CD14-positive monocyte (primary cell): ENCODE measurements around the gene LDLRAD4. TPM values are rescaled to one million over a fixed set of nuclear protein-coding genes. Genes with fewer than 3 reads are reported as not detected.

Experiments
- DNase-seq, 3 donors: peaks; one replicate each; pipeline ENCODE4 v3.0.0-alpha.2; 2011 to 2022
- H2AFZ ChIP-seq: 2 replicates; pipeline ENCODE4 v1.6.0; 2012; ENCODE audit warnings: mild to moderate bottlenecking, low read depth, low read length, inconsistent platforms; ENCODE audit not compliant: insufficient read depth, poor library complexity, severe bottlenecking
- H3K27ac ChIP-seq, 2 donors: 1 replicate in 1 of 2; 2 replicates in 1 of 2; pipeline ENCODE4 v1.5.1; 2012 to 2013; ENCODE audit warnings: low read length in 2 of 2, control low read depth in 1 of 2, inconsistent platforms in 1 of 2, low read depth in 1 of 2, mild to moderate bottlenecking in 1 of 2
- H3K27me3 ChIP-seq, 2 donors: one replicate each; pipeline versions ENCODE4 v1.6.0 to v1.6.1; 2011 to 2013; ENCODE audit warnings: low read length in 2 of 2; ENCODE audit not compliant: control insufficient read depth in 2 of 2, insufficient read depth in 2 of 2
- H3K36me3 ChIP-seq, 2 donors: replicated peaks in 1 of 2; 1 replicate in 1 of 2; 2 replicates in 1 of 2; pipeline versions ENCODE4 v1.5.1 to v1.6.1; 2012 to 2013; ENCODE audit warnings: low read length in 2 of 2, control low read depth in 1 of 2, inconsistent platforms in 1 of 2, mild to moderate bottlenecking in 1 of 2; ENCODE audit not compliant: insufficient read depth in 2 of 2, control insufficient read depth in 1 of 2
- H3K4me1 ChIP-seq, 2 donors: 1 replicate in 1 of 2; 2 replicates in 1 of 2; pipeline versions ENCODE4 v1.5.1 to v1.6.1; 2012 to 2013; ENCODE audit warnings: low read length in 2 of 2, control low read depth in 1 of 2, inconsistent platforms in 1 of 2, mild to moderate bottlenecking in 1 of 2, moderate library complexity in 1 of 2; ENCODE audit not compliant: insufficient read depth in 2 of 2, control insufficient read depth in 1 of 2
- H3K4me2 ChIP-seq: replicated peaks from 2 replicates; pipeline ENCODE3; 2012; ENCODE audit warnings: low read length, moderate library complexity, mild to moderate bottlenecking; ENCODE audit not compliant: poor library complexity, severe bottlenecking; ENCODE audit errors: extremely low read depth
- H3K4me3 ChIP-seq, 3 experiments: fragments of 200-600 bp in 1 of 3; sonication (generic) in 1 of 3; replicated peaks in 1 of 3; 1 replicate in 2 of 3; 2 replicates in 1 of 3; pipeline ENCODE4 v1.5.1; 2011 to 2013; ENCODE audit warnings: low read length in 3 of 3, mild to moderate bottlenecking in 3 of 3, control low read depth in 2 of 3, low read depth in 2 of 3, inconsistent platforms in 1 of 3, moderate library complexity in 1 of 3
- H3K79me2 ChIP-seq: 2 replicates; pipeline ENCODE4 v1.6.0; 2012; ENCODE audit warnings: mild to moderate bottlenecking, control low read depth, inconsistent platforms, low read length, moderate library complexity; ENCODE audit not compliant: insufficient read depth
- H3K9ac ChIP-seq: 2 replicates; pipeline ENCODE4 v1.6.0; 2017; ENCODE audit warnings: low read length, mild to moderate bottlenecking; ENCODE audit not compliant: insufficient read depth, poor library complexity, severe bottlenecking
- H3K9me3 ChIP-seq, 2 donors: replicated peaks in 1 of 2; 1 replicate in 1 of 2; 2 replicates in 1 of 2; pipeline versions ENCODE4 v1.5.1 to v1.6.1; 2012 to 2013; ENCODE audit warnings: low read length in 2 of 2, control low read depth in 1 of 2; ENCODE audit not compliant: control insufficient read depth in 1 of 2, insufficient read depth in 1 of 2
- H4K20me1 ChIP-seq: 2 replicates; pipeline ENCODE4 v1.6.0; 2012; ENCODE audit warnings: mild to moderate bottlenecking, low read length, control low read depth, moderate library complexity; ENCODE audit not compliant: insufficient read depth
- H3K27ac Mint-ChIP-seq, 7 donors: one replicate each; pipeline ENCODE4 v1.8.0; 2020; ENCODE audit warnings: mild to moderate bottlenecking in 7 of 7, mixed read lengths in 7 of 7, moderate library complexity in 6 of 7, inconsistent platforms in 2 of 7
- H3K27me3 Mint-ChIP-seq, 3 donors: one replicate each; pipeline ENCODE4 v1.8.0; 2021 to 2022; ENCODE audit warnings: low read depth in 3 of 3, mild to moderate bottlenecking in 3 of 3, mixed read lengths in 3 of 3, moderate library complexity in 3 of 3, inconsistent platforms in 1 of 3
- H3K36me3 Mint-ChIP-seq, 2 donors: one replicate each; pipeline ENCODE4 v1.8.0; 2020; ENCODE audit warnings: mixed read lengths in 2 of 2, inconsistent platforms in 1 of 2, mild to moderate bottlenecking in 1 of 2
- H3K4me1 Mint-ChIP-seq: one replicate; pipeline ENCODE4 v1.8.0; 2020; ENCODE audit warnings: mild to moderate bottlenecking, mixed read lengths
- H3K4me3 Mint-ChIP-seq, 2 donors: one replicate each; pipeline ENCODE4 v1.8.0; 2020; ENCODE audit warnings: mild to moderate bottlenecking in 2 of 2, mixed read lengths in 2 of 2, moderate library complexity in 1 of 2
- H3K9me3 Mint-ChIP-seq, 7 donors: one replicate each; pipeline ENCODE4 v1.8.0; 2020 to 2022; ENCODE audit warnings: mixed read lengths in 7 of 7, mild to moderate bottlenecking in 6 of 7, moderate library complexity in 6 of 7, inconsistent platforms in 2 of 7
- CTCF ChIP-seq: fragments of 200-600 bp; IDR thresholded peaks from one replicate; pipeline ENCODE4 v1.8.0; 2022; ENCODE audit warnings: antibody characterized with exemption, mild to moderate bottlenecking
- WGBS: methylation state at CpG from one replicate; pipeline ENCODE4 v1.1.5; 2013; ENCODE audit warnings: missing lambda C conversion rate; ENCODE audit not compliant: insufficient coverage; 5-methylcytosine and 5-hydroxymethylcytosine counted together
- intact Hi-C, 2 donors: fragments of 100-400 bp; cut with micrococcal nuclease; formaldehyde crosslinking; loops; one replicate each; pipeline versions ENCODE4 v1.15.0 to v1.15.1; 2023
- polyA plus RNA-seq, 3 donors: library from polyadenylated mRNA; depleted of rRNA in 1 of 3; unstranded in 2 of 3; stranded (reverse) in 1 of 3; fragments of 300-500 nt in 2 of 3; fragments of >200 nt in 1 of 3; fragmentation: Illumina TruSeq in 2 of 3; gene quantifications; 1 replicate in 2 of 3; 2 replicates in 1 of 3; pipeline ENCODE4 v1.2.3, GENCODE V29; 2012 to 2021

Gene LDLRAD4
- polyA plus RNA-seq, 3 donors, result 13.5 to 15.4 (median 13.8) TPM

- Histone ChIP-seq H3K27me3 (no peaks in the 10 kb centered on the region), H3K4me1 (no peaks in the 10 kb centered on the region), H2AFZ (no peak overlapping the region), H3K36me3 (no peaks in the 10 kb centered on the region), H3K9ac (no peak overlapping the region), H4K20me1 (no peaks in the 10 kb centered on the region), H3K27ac (no peak overlapping the region), H3K9me3 (peaks cover 18 to 23% of the 10 kb centered on the region in 2 donors), H3K4me2 (no peak overlapping the region), H3K79me2 (no peaks in the 10 kb centered on the region), H3K4me3 (no peak overlapping the region)
- Mint-ChIP-seq H3K27ac (no peak overlapping the region), H3K4me1 (no peaks in the 10 kb centered on the region), H3K9me3 (peaks cover 17 to 33% (median 29%) of the 10 kb centered on the region in 7 donors), H3K36me3 (peaks cover 0 to 3% of the 10 kb centered on the region in 2 donors), H3K4me3 (no peak overlapping the region), H3K27me3 (peaks cover 1 to 9% (median 1%) of the 10 kb centered on the region in 3 donors)
- TF ChIP-seq CTCF, result no peak
- 71% methylated on average over 1 of the region's 3 CpGs for WGBS
- intact Hi-C loops, result no loop called here
- DNase-seq, result no peak
Measured at GRCh38 chr18:13201292-13201691, 17.3 kb upstream of the LDLRAD4 start.

- TF ChIP-seq CTCF, result no peak
- H3K4me2 ChIP-seq, result no peak overlapping the region
- WGBS, result 96% methylated on average over 8 of the region's 8 CpGs
- no peaks in the 10 kb centered on the region for H3K4me1 ChIP-seq
- peaks cover 17 to 33% (median 29%) of the 10 kb centered on the region in 7 donors for H3K9me3 Mint-ChIP-seq
- H3K27ac ChIP-seq, result no peak overlapping the region
- H3K4me3 ChIP-seq, result no peak overlapping the region
- no peak overlapping the region for H3K27ac Mint-ChIP-seq
- no peaks in the 10 kb centered on the region for H3K27me3 ChIP-seq
- no peaks in the 10 kb centered on the region for H3K79me2 ChIP-seq
- no peak overlapping the region for H3K9ac ChIP-seq
- H4K20me1 ChIP-seq, result no peaks in the 10 kb centered on the region
- H3K27me3 Mint-ChIP-seq, result peaks cover 1 to 9% (median 2%) of the 10 kb centered on the region in 3 donors
- intact Hi-C loops, result no loop called here
- H3K36me3 Mint-ChIP-seq, result peaks cover 0 to 3% of the 10 kb centered on the region in 2 donors
- no peak overlapping the region for H2AFZ ChIP-seq
- no peak for DNase-seq
- H3K9me3 ChIP-seq, result peaks cover 18 to 23% of the 10 kb centered on the region in 2 donors
- no peak overlapping the region for H3K4me3 Mint-ChIP-seq
- no peaks in the 10 kb centered on the region for H3K36me3 ChIP-seq
- H3K4me1 Mint-ChIP-seq, result no peaks in the 10 kb centered on the region
Measured at GRCh38 chr18:13202571-13202970, 16.0 kb upstream of the LDLRAD4 start.
